ENCODE data around the gene PPCDC.

The PPCDC gene

DNA sequence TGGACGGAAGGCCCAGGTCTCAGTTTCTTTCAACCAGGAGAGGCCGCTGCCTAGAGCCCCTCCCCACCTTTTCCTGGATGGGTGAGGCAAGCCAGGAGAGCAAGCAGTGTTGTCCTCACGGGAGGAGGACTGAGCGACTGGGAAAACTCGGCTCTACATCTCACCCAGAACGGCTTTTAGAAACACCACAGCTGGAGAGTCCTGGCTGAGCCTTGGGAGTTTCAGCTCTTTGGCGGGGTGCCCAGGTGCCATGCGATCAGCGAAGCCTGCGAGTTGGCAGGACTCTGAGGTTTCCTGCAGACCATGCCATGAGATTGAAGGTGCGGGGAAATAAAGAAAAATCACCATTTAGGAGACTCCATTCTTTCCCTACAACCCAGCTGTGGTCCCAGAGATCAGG is 26.0 kb downstream of the PPCDC start:
- ATAC-seq, result no peak; the same call in 2 of the 3 replicates
- TF ChIP-seq ISL1 (CRISPR knock-in tag; IDR thresholded peaks at IDR 0.05) (no peak), ZFP3 (CRISPR knock-in tag; IDR thresholded peaks at IDR 0.05) (no peak)

DNA sequence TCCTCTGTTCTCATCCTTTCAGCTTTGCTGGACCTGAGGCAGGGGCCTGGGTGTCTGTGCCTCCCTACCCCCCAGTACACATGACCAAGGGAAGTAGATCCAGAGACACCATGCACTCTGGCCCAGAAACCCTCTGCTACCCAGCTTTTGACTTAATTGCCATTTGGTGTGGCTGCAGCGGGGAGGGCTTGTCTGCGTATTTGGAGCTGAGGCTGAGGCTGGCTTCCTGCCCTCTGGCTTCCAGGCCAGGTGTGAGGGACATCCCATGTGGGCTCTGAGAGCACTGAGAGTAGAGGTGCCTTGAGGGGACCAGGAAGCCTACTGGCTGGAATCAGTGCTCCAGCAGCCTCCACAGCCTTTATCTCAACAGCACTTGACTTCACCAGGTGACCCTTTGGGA is 26.9 kb downstream of the PPCDC start:
- TF ChIP-seq SNAI2 (CRISPR knock-in tag; IDR thresholded peaks at IDR 0.05) (no peak), ARNTL (CRISPR knock-in tag; IDR thresholded peaks at IDR 0.05; ENCODE audit: borderline replicate concordance, low read depth) (no peak), ZFP3 (CRISPR knock-in tag; IDR thresholded peaks at IDR 0.05) (no peak), PPARA (CRISPR knock-in tag; IDR thresholded peaks at IDR 0.05; ENCODE audit: borderline replicate concordance) (no peak), ISL1 (CRISPR knock-in tag; IDR thresholded peaks at IDR 0.05) (no peak), ZC3H10 (CRISPR knock-in tag; IDR thresholded peaks at IDR 0.05) (no peak), RARB (CRISPR knock-in tag; IDR thresholded peaks at IDR 0.05) (no peak), GLIS3 (CRISPR knock-in tag; IDR thresholded peaks at IDR 0.05) (no peak)
- TF ChIP-seq, protein P1, sequence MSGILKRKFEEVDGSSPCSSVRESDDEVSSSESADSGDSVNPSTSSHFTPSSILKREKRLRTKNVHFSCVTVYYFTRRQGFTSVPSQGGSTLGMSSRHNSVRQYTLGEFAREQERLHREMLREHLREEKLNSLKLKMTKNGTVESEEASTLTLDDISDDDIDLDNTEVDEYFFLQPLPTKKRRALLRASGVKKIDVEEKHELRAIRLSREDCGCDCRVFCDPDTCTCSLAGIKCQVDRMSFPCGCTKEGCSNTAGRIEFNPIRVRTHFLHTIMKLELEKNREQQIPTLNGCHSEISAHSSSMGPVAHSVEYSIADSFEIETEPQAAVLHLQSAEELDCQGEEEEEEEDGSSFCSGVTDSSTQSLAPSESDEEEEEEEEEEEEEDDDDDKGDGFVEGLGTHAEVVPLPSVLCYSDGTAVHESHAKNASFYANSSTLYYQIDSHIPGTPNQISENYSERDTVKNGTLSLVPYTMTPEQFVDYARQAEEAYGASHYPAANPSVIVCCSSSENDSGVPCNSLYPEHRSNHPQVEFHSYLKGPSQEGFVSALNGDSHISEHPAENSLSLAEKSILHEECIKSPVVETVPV (CRISPR knock-in tag; IDR thresholded peaks at IDR 0.05), result no peak
- TF ChIP-seq, protein P2, sequence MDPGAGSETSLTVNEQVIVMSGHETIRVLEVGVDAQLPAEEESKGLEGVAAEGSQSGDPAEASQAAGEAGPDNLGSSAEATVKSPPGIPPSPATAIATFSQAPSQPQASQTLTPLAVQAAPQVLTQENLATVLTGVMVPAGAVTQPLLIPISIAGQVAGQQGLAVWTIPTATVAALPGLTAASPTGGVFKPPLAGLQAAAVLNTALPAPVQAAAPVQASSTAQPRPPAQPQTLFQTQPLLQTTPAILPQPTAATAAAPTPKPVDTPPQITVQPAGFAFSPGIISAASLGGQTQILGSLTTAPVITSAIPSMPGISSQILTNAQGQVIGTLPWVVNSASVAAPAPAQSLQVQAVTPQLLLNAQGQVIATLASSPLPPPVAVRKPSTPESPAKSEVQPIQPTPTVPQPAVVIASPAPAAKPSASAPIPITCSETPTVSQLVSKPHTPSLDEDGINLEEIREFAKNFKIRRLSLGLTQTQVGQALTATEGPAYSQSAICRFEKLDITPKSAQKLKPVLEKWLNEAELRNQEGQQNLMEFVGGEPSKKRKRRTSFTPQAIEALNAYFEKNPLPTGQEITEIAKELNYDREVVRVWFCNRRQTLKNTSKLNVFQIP (CRISPR knock-in tag; IDR thresholded peaks at IDR 0.05; ENCODE audit: borderline replicate concordance, low read depth), result no peak
- ATAC-seq, result no peak

DNA sequence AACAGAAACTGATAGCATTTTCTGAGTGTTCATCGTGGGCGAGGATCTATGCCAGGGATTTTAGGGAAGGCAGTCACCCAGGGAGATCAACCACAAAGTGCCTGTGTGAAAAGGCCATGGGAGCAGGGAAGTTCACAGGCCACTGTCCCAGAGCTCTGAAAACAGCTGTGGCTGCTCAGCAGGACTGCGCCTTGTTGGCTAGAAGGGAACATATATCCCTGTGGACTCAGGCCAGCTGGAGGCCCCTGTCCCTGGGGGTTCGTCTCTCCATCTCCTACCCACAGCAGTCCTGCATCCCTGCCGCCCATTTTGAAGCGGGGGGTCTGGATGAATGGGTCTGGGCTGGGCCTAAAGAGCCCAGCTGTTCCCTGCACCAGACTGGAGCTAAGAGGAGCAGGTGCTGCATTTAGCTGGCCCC is 27.8 kb downstream of the PPCDC start:
- TF ChIP-seq, protein P2 (CRISPR knock-in tag; IDR thresholded peaks at IDR 0.05; ENCODE audit: borderline replicate concordance, low read depth), result no peak
- TF ChIP-seq, protein P3, sequence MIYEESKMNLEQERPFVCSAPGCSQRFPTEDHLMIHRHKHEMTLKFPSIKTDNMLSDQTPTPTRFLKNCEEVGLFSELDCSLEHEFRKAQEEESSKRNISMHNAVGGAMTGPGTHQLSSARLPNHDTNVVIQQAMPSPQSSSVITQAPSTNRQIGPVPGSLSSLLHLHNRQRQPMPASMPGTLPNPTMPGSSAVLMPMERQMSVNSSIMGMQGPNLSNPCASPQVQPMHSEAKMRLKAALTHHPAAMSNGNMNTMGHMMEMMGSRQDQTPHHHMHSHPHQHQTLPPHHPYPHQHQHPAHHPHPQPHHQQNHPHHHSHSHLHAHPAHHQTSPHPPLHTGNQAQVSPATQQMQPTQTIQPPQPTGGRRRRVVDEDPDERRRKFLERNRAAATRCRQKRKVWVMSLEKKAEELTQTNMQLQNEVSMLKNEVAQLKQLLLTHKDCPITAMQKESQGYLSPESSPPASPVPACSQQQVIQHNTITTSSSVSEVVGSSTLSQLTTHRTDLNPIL (CRISPR knock-in tag; IDR thresholded peaks at IDR 0.05; ENCODE audit: low read depth), result no peak
- no peak for ATAC-seq

DNA sequence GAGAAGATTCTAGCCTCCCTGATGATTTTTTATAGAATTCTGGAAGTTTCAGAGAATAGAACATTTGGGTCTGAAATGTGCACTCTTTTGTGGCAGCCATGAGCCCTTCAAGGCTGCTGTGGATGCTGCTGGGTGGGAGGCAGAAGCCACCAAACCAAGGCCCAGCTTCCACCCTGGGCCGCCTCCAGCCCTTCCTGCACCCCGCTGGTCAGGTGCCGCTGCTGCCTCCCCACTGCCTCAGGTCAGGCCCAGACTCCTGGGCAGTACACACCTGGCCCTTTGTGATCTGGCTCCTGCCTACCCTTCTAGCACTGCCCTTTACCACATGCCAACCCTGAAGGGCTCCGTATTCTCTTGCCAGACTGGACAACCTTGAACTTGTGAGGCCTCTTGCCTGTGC is 28.3 kb downstream of the PPCDC start:
- no peak for TF ChIP-seq ZNF70 (CRISPR knock-in tag; IDR thresholded peaks at IDR 0.05)
- no peak for TF ChIP-seq RARB (CRISPR knock-in tag; IDR thresholded peaks at IDR 0.05)
- TF ChIP-seq CSDC2 (CRISPR knock-in tag; IDR thresholded peaks at IDR 0.05), result no peak
- TF ChIP-seq, protein P1 (CRISPR knock-in tag; IDR thresholded peaks at IDR 0.05), result no peak
- TF ChIP-seq GLIS3 (CRISPR knock-in tag; IDR thresholded peaks at IDR 0.05), result no peak
- TF ChIP-seq, protein P2 (CRISPR knock-in tag; IDR thresholded peaks at IDR 0.05; ENCODE audit: borderline replicate concordance, low read depth), result no peak
- TF ChIP-seq PPARA (CRISPR knock-in tag; IDR thresholded peaks at IDR 0.05; ENCODE audit: borderline replicate concordance), result no peak
- TF ChIP-seq ZFP30 (CRISPR knock-in tag; IDR thresholded peaks at IDR 0.05), result no peak
- no peak for TF ChIP-seq ISL1 (CRISPR knock-in tag; IDR thresholded peaks at IDR 0.05)
- no peak for TF ChIP-seq ESRRG (CRISPR knock-in tag; IDR thresholded peaks at IDR 0.05)
- no peak for TF ChIP-seq BACH2 (CRISPR knock-in tag; IDR thresholded peaks at IDR 0.05; ENCODE audit: borderline replicate concordance)
- TF ChIP-seq, protein P4, sequence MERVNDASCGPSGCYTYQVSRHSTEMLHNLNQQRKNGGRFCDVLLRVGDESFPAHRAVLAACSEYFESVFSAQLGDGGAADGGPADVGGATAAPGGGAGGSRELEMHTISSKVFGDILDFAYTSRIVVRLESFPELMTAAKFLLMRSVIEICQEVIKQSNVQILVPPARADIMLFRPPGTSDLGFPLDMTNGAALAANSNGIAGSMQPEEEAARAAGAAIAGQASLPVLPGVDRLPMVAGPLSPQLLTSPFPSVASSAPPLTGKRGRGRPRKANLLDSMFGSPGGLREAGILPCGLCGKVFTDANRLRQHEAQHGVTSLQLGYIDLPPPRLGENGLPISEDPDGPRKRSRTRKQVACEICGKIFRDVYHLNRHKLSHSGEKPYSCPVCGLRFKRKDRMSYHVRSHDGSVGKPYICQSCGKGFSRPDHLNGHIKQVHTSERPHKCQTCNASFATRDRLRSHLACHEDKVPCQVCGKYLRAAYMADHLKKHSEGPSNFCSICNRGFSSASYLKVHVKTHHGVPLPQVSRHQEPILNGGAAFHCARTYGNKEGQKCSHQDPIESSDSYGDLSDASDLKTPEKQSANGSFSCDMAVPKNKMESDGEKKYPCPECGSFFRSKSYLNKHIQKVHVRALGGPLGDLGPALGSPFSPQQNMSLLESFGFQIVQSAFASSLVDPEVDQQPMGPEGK (CRISPR knock-in tag; IDR thresholded peaks at IDR 0.05; ENCODE audit: borderline replicate concordance), result no peak
- TF ChIP-seq OSR1 (CRISPR knock-in tag; IDR thresholded peaks at IDR 0.05), result no peak
- TF ChIP-seq, protein P3 (CRISPR knock-in tag; IDR thresholded peaks at IDR 0.05; ENCODE audit: low read depth), result no peak
- no peak for TF ChIP-seq ZC3H10 (CRISPR knock-in tag; IDR thresholded peaks at IDR 0.05)
- no peak for TF ChIP-seq TOX (CRISPR knock-in tag; IDR thresholded peaks at IDR 0.05; ENCODE audit: borderline replicate concordance)
- TF ChIP-seq SNAI2 (CRISPR knock-in tag; IDR thresholded peaks at IDR 0.05), result no peak
- no peak for ATAC-seq
